KOPT-K1 (cell line): Measurements from ENCODE around the gene RBM41.
"Not testable (repeated sequence)": the region's sequence is repeated elsewhere in the genome, so short reads cannot be mapped to it uniquely, and the experiment has no call there.

Source experiments
- H3K27ac ChIP-seq: fragments of 200-600 bp; sonication (generic); 2 replicates; pipeline ENCODE4 v1.5.1; 2016; ENCODE audit warnings: antibody characterized with exemption, mild to moderate bottlenecking, low read depth, low read length; ENCODE audit not compliant: poor library complexity, severe bottlenecking
- H3K36me3 ChIP-seq: fragments of 200-600 bp; sonication (generic); 2 replicates; pipeline ENCODE4 v1.5.1; 2017; ENCODE audit warnings: antibody characterized with exemption, mild to moderate bottlenecking, low read length, moderate library complexity; ENCODE audit not compliant: insufficient read depth
- H3K9me3 ChIP-seq: fragments of 200-600 bp; sonication (generic); 2 replicates; pipeline ENCODE4 v1.5.1; 2017; ENCODE audit warnings: antibody characterized with exemption, low read length, mild to moderate bottlenecking; ENCODE audit not compliant: insufficient read depth, poor library complexity, severe bottlenecking

RBM41 gene

GRCh38 chrX:107118322-107119147 lies at the start of gene RBM41:
TSS of gene RBM41 (minus strand) at chrX:107118822. CDS start at chrX:107118773, 49 bp downstream.
- Histone ChIP-seq H3K36me3 (peaks cover 35% of the 10 kb centered on the region), H3K9me3 (no peaks in the 10 kb centered on the region), H3K27ac (peak within 1 kb of the TSS; percentile 72)

- Histone ChIP-seq H3K27ac (no peak overlapping the region), H3K9me3 (no peaks in the 10 kb centered on the region), H3K36me3 (no peaks in the 10 kb centered on the region)
Measured at GRCh38 chrX:107168257-107168656, 49.6 kb upstream of the RBM41 start.

- Histone ChIP-seq H3K27ac (no peak overlapping the region), H3K9me3 (no peaks in the 10 kb centered on the region), H3K36me3 (no peaks in the 10 kb centered on the region)
Measured at GRCh38 chrX:107167163-107167921, 48.7 kb upstream of the RBM41 start.

- H3K9me3 ChIP-seq, H3K36me3 ChIP-seq, H3K27ac ChIP-seq: not testable (repeated sequence)
Measured at GRCh38 chrX:107157618-107158017, 39.0 kb upstream of the RBM41 start.

- H3K36me3 ChIP-seq, H3K9me3 ChIP-seq, H3K27ac ChIP-seq: not testable (repeated sequence)
Measured at GRCh38 chrX:107155621-107156430, 37.2 kb upstream of the RBM41 start.

GRCh38 chrX:107154787-107155620 lies 36.4 kb upstream of the RBM41 start:
- Histone ChIP-seq H3K36me3 (no peaks in the 10 kb centered on the region), H3K9me3 (no peaks in the 10 kb centered on the region), H3K27ac (no peak overlapping the region)

- no peak overlapping the region for H3K27ac ChIP-seq
- H3K36me3 ChIP-seq, result no peaks in the 10 kb centered on the region
- H3K9me3 ChIP-seq, result no peaks in the 10 kb centered on the region
Measured at GRCh38 chrX:107153005-107153404, 34.4 kb upstream of the RBM41 start.

GRCh38 chrX:107146670-107147069 lies 28.0 kb upstream of the RBM41 start:
- H3K9me3 ChIP-seq, result no peaks in the 10 kb centered on the region
- no peaks in the 10 kb centered on the region for H3K36me3 ChIP-seq
- no peak overlapping the region for H3K27ac ChIP-seq

GRCh38 chrX:107135965-107136307 lies 17.3 kb upstream of the RBM41 start:
- Histone ChIP-seq H3K9me3 (no peaks in the 10 kb centered on the region), H3K27ac (no peak overlapping the region), H3K36me3 (no peaks in the 10 kb centered on the region)

- Histone ChIP-seq H3K9me3 (no peaks in the 10 kb centered on the region), H3K36me3 (no peaks in the 10 kb centered on the region), H3K27ac (no peak overlapping the region)
Measured at GRCh38 chrX:107135049-107135964, 16.7 kb upstream of the RBM41 start.

- H3K36me3 ChIP-seq, result no peaks in the 10 kb centered on the region
- no peak overlapping the region for H3K27ac ChIP-seq
- no peaks in the 10 kb centered on the region for H3K9me3 ChIP-seq
Measured at GRCh38 chrX:107123750-107124149, 5.1 kb upstream of the RBM41 start.

- H3K9me3 ChIP-seq, result no peaks in the 10 kb centered on the region
- H3K36me3 ChIP-seq, result peaks cover 27% of the 10 kb centered on the region
- H3K27ac ChIP-seq, result peak overlapping the region; percentile 72
Measured at GRCh38 chrX:107119283-107119682, 661 bp upstream of the RBM41 start.

GRCh38 chrX:107117993-107118321 lies 665 bp downstream of the RBM41 start:
- H3K27ac ChIP-seq, result peak overlapping the region; percentile 72
- peaks cover 40% of the 10 kb centered on the region for H3K36me3 ChIP-seq
- H3K9me3 ChIP-seq, result no peaks in the 10 kb centered on the region

- Histone ChIP-seq H3K36me3 (peaks cover 24% of the 10 kb centered on the region), H3K27ac (no peak overlapping the region), H3K9me3 (no peaks in the 10 kb centered on the region)
Measured at GRCh38 chrX:107107459-107107858, 11.2 kb downstream of the RBM41 start.
